Measurements from ENCODE around the gene NDUFAF8.

GRCh38 chr17:81228834-81229665 lies 10.1 kb upstream of the NDUFAF8 start:
- TF ChIP-seq, protein P1, sequence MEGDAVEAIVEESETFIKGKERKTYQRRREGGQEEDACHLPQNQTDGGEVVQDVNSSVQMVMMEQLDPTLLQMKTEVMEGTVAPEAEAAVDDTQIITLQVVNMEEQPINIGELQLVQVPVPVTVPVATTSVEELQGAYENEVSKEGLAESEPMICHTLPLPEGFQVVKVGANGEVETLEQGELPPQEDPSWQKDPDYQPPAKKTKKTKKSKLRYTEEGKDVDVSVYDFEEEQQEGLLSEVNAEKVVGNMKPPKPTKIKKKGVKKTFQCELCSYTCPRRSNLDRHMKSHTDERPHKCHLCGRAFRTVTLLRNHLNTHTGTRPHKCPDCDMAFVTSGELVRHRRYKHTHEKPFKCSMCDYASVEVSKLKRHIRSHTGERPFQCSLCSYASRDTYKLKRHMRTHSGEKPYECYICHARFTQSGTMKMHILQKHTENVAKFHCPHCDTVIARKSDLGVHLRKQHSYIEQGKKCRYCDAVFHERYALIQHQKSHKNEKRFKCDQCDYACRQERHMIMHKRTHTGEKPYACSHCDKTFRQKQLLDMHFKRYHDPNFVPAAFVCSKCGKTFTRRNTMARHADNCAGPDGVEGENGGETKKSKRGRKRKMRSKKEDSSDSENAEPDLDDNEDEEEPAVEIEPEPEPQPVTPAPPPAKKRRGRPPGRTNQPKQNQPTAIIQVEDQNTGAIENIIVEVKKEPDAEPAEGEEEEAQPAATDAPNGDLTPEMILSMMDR (IDR thresholded peaks at IDR 0.05) = no peak
- no peak for TF ChIP-seq EZH2 (IDR thresholded peaks at IDR 0.05; ENCODE audit: borderline replicate concordance, insufficient read depth, low read depth, low read length, poor library complexity, severe bottlenecking)

Data from B cell (primary cell).